HepG2 (cell line): ENCODE measurements around the gene SPRED2. TPM values are rescaled to one million over a fixed set of nuclear protein-coding genes. Genes with fewer than 3 reads are reported as not detected.
A peak's percentile ranks its signal among the peaks of the same experiment; 100 is the strongest.

ENCODE experiments used
- ELF1 ChIP-seq: sonication (generic); formaldehyde crosslinking; IDR thresholded peaks from 2 replicates; pipeline ENCODE4 v1.4.0; 2020; ENCODE audit warnings: missing genetic modification reagents
- ESRRA ChIP-seq: sonication (generic); formaldehyde crosslinking; IDR thresholded peaks from 2 replicates; pipeline ENCODE4 v1.5.1; 2020; ENCODE audit warnings: mild to moderate bottlenecking, low read depth, missing genetic modification reagents
- KLF11 ChIP-seq: IDR thresholded peaks from 2 replicates; pipeline ENCODE4 v1.6.1; 2016; ENCODE audit warnings: missing compliant biosample characterization
- MED13 ChIP-seq: sonication (generic); formaldehyde crosslinking; IDR thresholded peaks from 2 replicates; pipeline ENCODE4 v1.5.0; 2020; ENCODE audit warnings: missing genetic modification reagents
- MIER3 ChIP-seq: IDR thresholded peaks from 2 replicates; pipeline ENCODE4 v1.6.1; 2016; ENCODE audit warnings: missing compliant biosample characterization, borderline replicate concordance
- PAX8 ChIP-seq: sonication (generic); formaldehyde crosslinking; IDR thresholded peaks from 2 replicates; pipeline ENCODE4 v1.8.0; 2022; ENCODE audit warnings: mild to moderate bottlenecking, missing genetic modification reagents, borderline replicate concordance
- PHF21A ChIP-seq: sonication (generic); formaldehyde crosslinking; IDR thresholded peaks from 2 replicates; pipeline ENCODE4 v1.5.0; 2020; ENCODE audit warnings: mild to moderate bottlenecking, missing genetic modification reagents
- PRDM4 ChIP-seq: sonication (generic); formaldehyde crosslinking; IDR thresholded peaks from 2 replicates; pipeline ENCODE4 v1.9.0; 2021; ENCODE audit warnings: missing genetic modification reagents, borderline replicate concordance
- SMARCC2 ChIP-seq: fragments of 450-650 bp; IDR thresholded peaks from 2 replicates; pipeline ENCODE4 v1.6.1; 2017; ENCODE audit warnings: antibody characterized with exemption, mild to moderate bottlenecking
- XRCC5 ChIP-seq: fragments of 200-400 bp; formaldehyde crosslinking; optimal IDR thresholded peaks from 2 replicates; pipeline ENCODE3; 2017; ENCODE audit warnings: mild to moderate bottlenecking, low read length
- ZFY ChIP-seq: sonication (generic); formaldehyde crosslinking; IDR thresholded peaks from 2 replicates; pipeline ENCODE4 v1.4.0; 2020; ENCODE audit warnings: missing genetic modification reagents
- ZNF143 ChIP-seq: sonication (generic); formaldehyde crosslinking; IDR thresholded peaks from 2 replicates; pipeline ENCODE4 v1.4.0; 2020; ENCODE audit warnings: missing genetic modification reagents
- ZNF296 ChIP-seq: sonication (generic); formaldehyde crosslinking; conservative IDR thresholded peaks from 2 replicates; pipeline ENCODE4 v1.5.0; 2020; ENCODE audit warnings: mild to moderate bottlenecking, missing genetic modification reagents
- ZNF335 ChIP-seq: sonication (generic); formaldehyde crosslinking; IDR thresholded peaks from 2 replicates; pipeline ENCODE4 v1.4.0; 2020; ENCODE audit warnings: missing genetic modification reagents
- ZNF674 ChIP-seq: sonication (generic); formaldehyde crosslinking; IDR thresholded peaks from 2 replicates; pipeline ENCODE4 v1.5.0; 2020; ENCODE audit warnings: low read depth, mild to moderate bottlenecking, missing genetic modification reagents
- ZNF724P ChIP-seq: sonication (generic); formaldehyde crosslinking; IDR thresholded peaks from 2 replicates; pipeline ENCODE4 v1.8.0; 2022; ENCODE audit warnings: missing genetic modification reagents, borderline replicate concordance
- ZNF768 ChIP-seq: sonication (generic); formaldehyde crosslinking; IDR thresholded peaks from 2 replicates; pipeline ENCODE4 v1.4.0; 2020; ENCODE audit warnings: missing genetic modification reagents
- polyA plus RNA-seq, 8 experiments: library from polyadenylated mRNA; depleted of rRNA in 3 of 8; stranded (reverse) in 7 of 8; unstranded in 1 of 8; fragments of >200 nt; fragmentation: Illumina TruSeq in 4 of 8; extraction: Trizol in 4 of 8; gene quantifications; 2 replicates each; pipeline versions ENCODE4 v1.2.1 to v1.2.3, GENCODE V29; 2011 to 2016; ENCODE audit warnings: low read depth in 4 of 8, missing spikeins in 1 of 8, mixed read lengths in 1 of 8; ENCODE audit not compliant: insufficient read depth in 1 of 8
- total RNA-seq, 5 experiments: library from RNA; depleted of rRNA; stranded (reverse); fragments of >200 nt; fragmentation: Illumina TruSeq; extraction: Trizol; gene quantifications; 2 replicates each; pipeline ENCODE4 v1.2.3, GENCODE V29; 2016; ENCODE audit warnings: low read depth in 1 of 5
- TF ChIP-seq, protein P1 (sequence below): IDR thresholded peaks from 2 replicates; pipeline ENCODE4 v1.6.1; 2016; ENCODE audit warnings: mild to moderate bottlenecking
- TF ChIP-seq, protein P2 (sequence below), 2 experiments: fragments of 450-650 bp in 1 of 2; sonication (generic) in 1 of 2; formaldehyde crosslinking; IDR thresholded peaks; 2 replicates each; pipeline versions ENCODE4 v1.5.0 to v1.8.0; 2020 to 2022; ENCODE audit warnings: mild to moderate bottlenecking in 1 of 2, missing genetic modification reagents in 1 of 2
- TF ChIP-seq, protein P3 (sequence below): sonication (generic); formaldehyde crosslinking; conservative IDR thresholded peaks from 2 replicates; pipeline ENCODE4 v1.8.1; 2023; ENCODE audit warnings: missing genetic modification reagents
- TF ChIP-seq, protein P4 (sequence below): sonication (generic); formaldehyde crosslinking; IDR thresholded peaks from 2 replicates; pipeline ENCODE4 v1.4.0; 2020; ENCODE audit warnings: mild to moderate bottlenecking, missing genetic modification reagents

The SPRED2 gene
- total and polyA plus RNA-seq, 2 of the 13 experiments (the other 11 are each of a cell fraction or from before 2014, with no cell fraction given) = 13.0 to 37.0 TPM

DNA sequence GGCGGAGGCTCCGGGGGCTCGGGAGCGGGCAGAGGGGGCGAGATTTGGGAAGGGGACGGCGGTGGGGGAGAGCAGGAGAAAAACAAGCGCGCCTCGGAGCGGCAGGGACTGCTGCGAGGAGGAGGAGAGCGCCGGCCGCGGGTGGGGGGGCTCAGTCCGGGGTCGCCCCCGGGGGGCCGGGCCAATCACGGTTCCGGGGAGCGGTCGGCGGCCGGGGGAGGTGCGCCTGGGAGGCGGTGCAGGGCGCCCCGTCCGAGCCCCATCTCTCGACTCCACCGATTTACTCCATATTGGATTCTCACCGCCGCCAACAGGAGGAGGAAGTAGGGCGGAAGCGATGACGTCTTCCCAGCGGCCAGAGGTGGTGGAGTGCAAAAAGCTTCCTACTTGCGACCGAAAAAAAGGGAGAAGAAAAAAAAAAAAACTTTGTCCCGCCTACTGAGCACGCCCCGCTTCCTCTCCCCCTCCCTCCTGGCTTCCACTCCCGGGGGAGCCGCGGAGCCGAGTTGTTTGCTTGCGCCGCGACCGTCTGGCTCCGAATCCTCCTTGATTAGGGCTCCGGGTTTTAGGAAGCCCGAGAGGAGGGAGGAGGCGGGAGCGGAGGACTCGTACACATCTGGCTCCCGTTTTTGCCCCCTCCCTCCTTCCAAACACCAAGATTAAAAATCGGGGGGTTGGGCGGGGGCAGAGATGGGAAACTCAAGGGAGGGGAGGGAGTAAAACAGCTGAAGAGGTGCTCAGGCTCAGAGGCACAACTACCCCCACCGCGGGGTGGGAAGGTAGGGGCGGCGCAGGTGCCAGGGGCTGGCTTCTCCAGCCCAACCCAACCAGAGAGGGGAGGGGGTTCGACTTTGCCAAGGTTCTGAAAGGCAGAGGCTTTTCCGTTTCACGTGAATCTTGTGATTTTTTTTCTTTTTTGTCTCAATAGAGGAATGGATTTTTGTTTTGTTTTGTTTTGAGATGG lies at the start of gene SPRED2 (continued):
- TF ChIP-seq XRCC5 (peak; percentile 98), SMARCC2 (no peak), ZNF768 (CRISPR knock-in tag) (peak; percentile 67), ZNF143 (CRISPR knock-in tag) (no peak), MIER3 (peak; percentile 89; the same call in 1 of the 2 replicates), KLF11 (peak; percentile 90), PRDM4 (CRISPR knock-in tag) (no peak), ZNF674 (no peak), PAX8 (peak; percentile 76; the same call in 1 of the 2 replicates), ZNF335 (CRISPR knock-in tag) (peak; percentile 77), ESRRA (CRISPR knock-in tag) (peak; percentile 62; the same call in 1 of the 2 replicates), ZNF724P (CRISPR knock-in tag) (no peak; the same call in 1 of the 2 replicates), ZNF296 (CRISPR knock-in tag) (no peak), ZFY (CRISPR knock-in tag) (peak; percentile 37; the same call in 1 of the 2 replicates), ELF1 (CRISPR knock-in tag) (peak; percentile 88), PHF21A (CRISPR knock-in tag) (peak; percentile 89), MED13 (CRISPR knock-in tag) (0 out of 2 replicates have a peak, but pooled peaks have one; percentile 30)
- TF ChIP-seq, protein P1, sequence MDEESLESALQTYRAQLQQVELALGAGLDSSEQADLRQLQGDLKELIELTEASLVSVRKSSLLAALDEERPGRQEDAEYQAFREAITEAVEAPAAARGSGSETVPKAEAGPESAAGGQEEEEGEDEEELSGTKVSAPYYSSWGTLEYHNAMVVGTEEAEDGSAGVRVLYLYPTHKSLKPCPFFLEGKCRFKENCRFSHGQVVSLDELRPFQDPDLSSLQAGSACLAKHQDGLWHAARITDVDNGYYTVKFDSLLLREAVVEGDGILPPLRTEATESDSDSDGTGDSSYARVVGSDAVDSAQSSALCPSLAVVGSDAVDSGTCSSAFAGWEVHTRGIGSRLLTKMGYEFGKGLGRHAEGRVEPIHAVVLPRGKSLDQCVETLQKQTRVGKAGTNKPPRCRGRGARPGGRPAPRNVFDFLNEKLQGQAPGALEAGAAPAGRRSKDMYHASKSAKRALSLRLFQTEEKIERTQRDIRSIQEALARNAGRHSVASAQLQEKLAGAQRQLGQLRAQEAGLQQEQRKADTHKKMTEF = peak; percentile 97
- TF ChIP-seq, protein P2, sequence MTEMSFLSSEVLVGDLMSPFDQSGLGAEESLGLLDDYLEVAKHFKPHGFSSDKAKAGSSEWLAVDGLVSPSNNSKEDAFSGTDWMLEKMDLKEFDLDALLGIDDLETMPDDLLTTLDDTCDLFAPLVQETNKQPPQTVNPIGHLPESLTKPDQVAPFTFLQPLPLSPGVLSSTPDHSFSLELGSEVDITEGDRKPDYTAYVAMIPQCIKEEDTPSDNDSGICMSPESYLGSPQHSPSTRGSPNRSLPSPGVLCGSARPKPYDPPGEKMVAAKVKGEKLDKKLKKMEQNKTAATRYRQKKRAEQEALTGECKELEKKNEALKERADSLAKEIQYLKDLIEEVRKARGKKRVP (CRISPR knock-in tag; IDR thresholded peaks at IDR 0.05) = peak in 1 of 2 experiments; percentile 74; a peak in 2 of 4 replicates
- TF ChIP-seq, protein P3, sequence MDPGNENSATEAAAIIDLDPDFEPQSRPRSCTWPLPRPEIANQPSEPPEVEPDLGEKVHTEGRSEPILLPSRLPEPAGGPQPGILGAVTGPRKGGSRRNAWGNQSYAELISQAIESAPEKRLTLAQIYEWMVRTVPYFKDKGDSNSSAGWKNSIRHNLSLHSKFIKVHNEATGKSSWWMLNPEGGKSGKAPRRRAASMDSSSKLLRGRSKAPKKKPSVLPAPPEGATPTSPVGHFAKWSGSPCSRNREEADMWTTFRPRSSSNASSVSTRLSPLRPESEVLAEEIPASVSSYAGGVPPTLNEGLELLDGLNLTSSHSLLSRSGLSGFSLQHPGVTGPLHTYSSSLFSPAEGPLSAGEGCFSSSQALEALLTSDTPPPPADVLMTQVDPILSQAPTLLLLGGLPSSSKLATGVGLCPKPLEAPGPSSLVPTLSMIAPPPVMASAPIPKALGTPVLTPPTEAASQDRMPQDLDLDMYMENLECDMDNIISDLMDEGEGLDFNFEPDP (CRISPR knock-in tag) = no peak
- TF ChIP-seq, protein P4, sequence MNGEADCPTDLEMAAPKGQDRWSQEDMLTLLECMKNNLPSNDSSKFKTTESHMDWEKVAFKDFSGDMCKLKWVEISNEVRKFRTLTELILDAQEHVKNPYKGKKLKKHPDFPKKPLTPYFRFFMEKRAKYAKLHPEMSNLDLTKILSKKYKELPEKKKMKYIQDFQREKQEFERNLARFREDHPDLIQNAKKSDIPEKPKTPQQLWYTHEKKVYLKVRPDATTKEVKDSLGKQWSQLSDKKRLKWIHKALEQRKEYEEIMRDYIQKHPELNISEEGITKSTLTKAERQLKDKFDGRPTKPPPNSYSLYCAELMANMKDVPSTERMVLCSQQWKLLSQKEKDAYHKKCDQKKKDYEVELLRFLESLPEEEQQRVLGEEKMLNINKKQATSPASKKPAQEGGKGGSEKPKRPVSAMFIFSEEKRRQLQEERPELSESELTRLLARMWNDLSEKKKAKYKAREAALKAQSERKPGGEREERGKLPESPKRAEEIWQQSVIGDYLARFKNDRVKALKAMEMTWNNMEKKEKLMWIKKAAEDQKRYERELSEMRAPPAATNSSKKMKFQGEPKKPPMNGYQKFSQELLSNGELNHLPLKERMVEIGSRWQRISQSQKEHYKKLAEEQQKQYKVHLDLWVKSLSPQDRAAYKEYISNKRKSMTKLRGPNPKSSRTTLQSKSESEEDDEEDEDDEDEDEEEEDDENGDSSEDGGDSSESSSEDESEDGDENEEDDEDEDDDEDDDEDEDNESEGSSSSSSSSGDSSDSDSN = peak; percentile 96
